ENCODE data around the gene TLN1. TPM values are rescaled to one million over a fixed set of nuclear protein-coding genes. Genes with fewer than 3 reads are reported as not detected.

TLN1 gene
- total and polyA plus RNA-seq, 2 donors (not counting 1 experiment from before 2014, with no cell fraction given) = 102 to 280 TPM

GRCh38 chr9:35778496-35778895 lies 46.5 kb upstream of the TLN1 start:
- Mint-ChIP-seq H3K4me1 (peaks cover 15% of the 10 kb centered on the region), H3K27me3 (no peaks in the 10 kb centered on the region), H3K4me3 (no peak overlapping the region), H3K27ac (no peak overlapping the region), H3K9me3 (ENCODE audit: insufficient read depth) (no peaks in the 10 kb centered on the region)
- Histone ChIP-seq H2AFZ (ENCODE audit: insufficient read depth, low read depth, low read length, poor library complexity, severe bottlenecking) (no peak overlapping the region), H3K79me2 (ENCODE audit: control insufficient read depth, insufficient read depth, low read length) (no peaks in the 10 kb centered on the region), H3K4me2 (replicated peaks; ENCODE audit: low read depth, low read length, poor library complexity, severe bottlenecking) (no peak overlapping the region), H3K9ac (ENCODE audit: low read length) (no peak overlapping the region), H3K4me1 (ENCODE audit: control insufficient read depth in 2 of 2, insufficient read depth in 2 of 2, low read length in 2 of 2) (peaks cover 6 to 15% of the 10 kb centered on the region in 2 donors), H3K9me3 (ENCODE audit: control extremely low read depth in 1 of 3, control insufficient read depth in 2 of 3, insufficient read depth in 1 of 3, low read length in 2 of 3) (no peaks in the 10 kb centered on the region), H3K4me3 (ENCODE audit: control extremely low read depth in 1 of 5, extremely low read depth in 1 of 5, insufficient read depth in 1 of 5, low read depth in 2 of 5, low read length in 4 of 5) (no peak overlapping the region), H3K36me3 (replicated peaks in 1 of 2; ENCODE audit: control extremely low read depth in 1 of 2, control insufficient read depth in 1 of 2, extremely low read depth in 1 of 2, insufficient read depth in 2 of 2, low read length in 1 of 2) (no peaks in the 10 kb centered on the region), H4K20me1 (ENCODE audit: control insufficient read depth, insufficient read depth, low read length, poor library complexity, severe bottlenecking) (no peaks in the 10 kb centered on the region), H3K27ac (ENCODE audit: low read length in 2 of 2) (no peak overlapping the region), H3K27me3 (replicated peaks in 1 of 4; ENCODE audit: control extremely low read depth in 1 of 4, control insufficient read depth in 3 of 4, insufficient read depth in 4 of 4, low read length in 3 of 4) (no peaks in the 10 kb centered on the region)
- DNase-seq = no peak
- ATAC-seq (ENCODE audit: low read depth) = no peak
- intact Hi-C loops (cut with micrococcal nuclease) = no loop called here
- TF ChIP-seq CTCF (IDR thresholded peaks at IDR 0.05) = no peak
- TF ChIP-seq EZH2 (IDR thresholded peaks at IDR 0.05; ENCODE audit: borderline replicate concordance, insufficient read depth, low read depth, low read length, poor library complexity, severe bottlenecking) = no peak
- no CpG with 5 or more reads among the region's 3 CpGs for WGBS (ENCODE audit: insufficient coverage)
- ChIA-PET CTCF (interaction anchor here (1.0 to 2.7 kb wide), 7 partner anchors 10 to 167 kb away, joined by 3 to 11 read pairs (median 4); no protein-coding TSS in a partner anchor), POLR2A (interaction anchor here (0.6 kb wide), 2 partner anchors 83 to 125 kb away, joined by 3 read pairs; no protein-coding TSS in a partner anchor)

GRCh38 chr9:35776018-35776417 lies 44.0 kb upstream of the TLN1 start:
- peaks cover 13% of the 10 kb centered on the region for H3K79me2 ChIP-seq (ENCODE audit: control insufficient read depth, insufficient read depth, low read length)
- Mint-ChIP-seq H3K27me3 (no peaks in the 10 kb centered on the region), H3K27ac (peak overlapping the region; percentile 85), H3K9me3 (ENCODE audit: insufficient read depth) (no peaks in the 10 kb centered on the region), H3K4me3 (peak overlapping the region; percentile 19), H3K4me1 (peaks cover 15% of the 10 kb centered on the region)
- peak; percentile 94 for ATAC-seq (ENCODE audit: low read depth)
- no peak overlapping the region for H3K9ac ChIP-seq (ENCODE audit: low read length)
- intact Hi-C loops (cut with micrococcal nuclease) = no loop called here
- peak overlapping the region in 1 of 2 donors; percentile 3 for H3K27ac ChIP-seq (ENCODE audit: low read length in 2 of 2)
- no peak overlapping the region for H3K4me3 ChIP-seq (ENCODE audit: control extremely low read depth in 1 of 5, extremely low read depth in 1 of 5, insufficient read depth in 1 of 5, low read depth in 2 of 5, low read length in 4 of 5)
- peaks cover 10% of the 10 kb centered on the region for H4K20me1 ChIP-seq (ENCODE audit: control insufficient read depth, insufficient read depth, low read length, poor library complexity, severe bottlenecking)
- H3K4me1 ChIP-seq (ENCODE audit: control insufficient read depth in 2 of 2, insufficient read depth in 2 of 2, low read length in 2 of 2) = peaks cover 6 to 15% of the 10 kb centered on the region in 2 donors
- H3K9me3 ChIP-seq (ENCODE audit: control extremely low read depth in 1 of 3, control insufficient read depth in 2 of 3, insufficient read depth in 1 of 3, low read length in 2 of 3) = no peaks in the 10 kb centered on the region
- no peak for DNase-seq
- no peak overlapping the region for H2AFZ ChIP-seq (ENCODE audit: insufficient read depth, low read depth, low read length, poor library complexity, severe bottlenecking)
- TF ChIP-seq EZH2 (IDR thresholded peaks at IDR 0.05; ENCODE audit: borderline replicate concordance, insufficient read depth, low read depth, low read length, poor library complexity, severe bottlenecking) = no peak
- TF ChIP-seq CTCF (IDR thresholded peaks at IDR 0.05) = no peak
- 20% methylated on average over 1 of the region's 4 CpGs for WGBS (ENCODE audit: insufficient coverage)
- no peaks in the 10 kb centered on the region for H3K27me3 ChIP-seq (replicated peaks in 1 of 4; ENCODE audit: control extremely low read depth in 1 of 4, control insufficient read depth in 3 of 4, insufficient read depth in 4 of 4, low read length in 3 of 4)
- ChIA-PET CTCF (interaction anchor here (0.6 to 2.3 kb wide), 11 partner anchors 9 to 109 kb away, joined by 3 to 15 read pairs (median 4); partner anchors contain the start of gene TLN1), POLR2A (interaction anchor here (1.0 kb wide), 1 partner anchor 19 kb away, joined by 3 read pairs; no protein-coding TSS in a partner anchor)
- peaks cover 0 to 8% of the 10 kb centered on the region in 2 experiments for H3K36me3 ChIP-seq (replicated peaks in 1 of 2; ENCODE audit: control extremely low read depth in 1 of 2, control insufficient read depth in 1 of 2, extremely low read depth in 1 of 2, insufficient read depth in 2 of 2, low read length in 1 of 2)
- no peak overlapping the region for H3K4me2 ChIP-seq (replicated peaks; ENCODE audit: low read depth, low read length, poor library complexity, severe bottlenecking)
